EH (cell line): Measurements from ENCODE around the gene ACP7.
"Not testable (repeated sequence)": the region's sequence is repeated elsewhere in the genome, so short reads cannot be mapped to it uniquely, and the experiment has no call there.

Source experiments
- DNase-seq: peaks from one replicate; pipeline ENCODE4 v3.0.0-alpha.2; 2015; ENCODE audit warnings: low read depth

The ACP7 gene

GRCh38 chr19:39132344-39132969 is 48.3 kb downstream of the ACP7 start:
- no peak for DNase-seq

GRCh38 chr19:39133431-39134270 is 49.5 kb downstream of the ACP7 start:
- DNase-seq = no peak

GRCh38 chr19:39135701-39136100 is 51.5 kb downstream of the ACP7 start:
- no peak for DNase-seq

- DNase-seq = no peak
These were observed 52.2 kb downstream of the ACP7 start for GRCh38 chr19:39136225-39136940.

GRCh38 chr19:39137131-39137530 is 53.0 kb downstream of the ACP7 start:
- no peak for DNase-seq

GRCh38 chr19:39138221-39139211 is 54.3 kb downstream of the ACP7 start:
- no peak for DNase-seq

- DNase-seq = no peak
These were observed 55.2 kb downstream of the ACP7 start for GRCh38 chr19:39139305-39139874.

GRCh38 chr19:39139971-39140453 is 55.8 kb downstream of the ACP7 start:
- DNase-seq = no peak

- DNase-seq = no peak
These were observed 56.4 kb downstream of the ACP7 start for GRCh38 chr19:39140594-39140993.

GRCh38 chr19:39141929-39142328 is 57.8 kb downstream of the ACP7 start:
- no peak for DNase-seq

- DNase-seq = no peak
These were observed 58.5 kb downstream of the ACP7 start for GRCh38 chr19:39142630-39143029.

- not testable (repeated sequence) for DNase-seq
These were observed 59.7 kb downstream of the ACP7 start for GRCh38 chr19:39143757-39144289.

- peak; percentile 27 for DNase-seq
These were observed 60.3 kb downstream of the ACP7 start for GRCh38 chr19:39144290-39145071.

GRCh38 chr19:39145180-39145953 is 61.2 kb downstream of the ACP7 start:
- no peak for DNase-seq

- no peak for DNase-seq
These were observed 61.9 kb downstream of the ACP7 start for GRCh38 chr19:39146091-39146490.

- DNase-seq = no peak
These were observed 62.7 kb downstream of the ACP7 start for GRCh38 chr19:39146686-39147450.

GRCh38 chr19:39147480-39147879 is 63.3 kb downstream of the ACP7 start:
- no peak for DNase-seq

GRCh38 chr19:39148939-39149529 is 64.9 kb downstream of the ACP7 start:
- no peak for DNase-seq
